PC-3 (cell line): ENCODE data around the gene GZMB. TPM values are rescaled to one million over a fixed set of nuclear protein-coding genes. Genes with fewer than 3 reads are reported as not detected.

Experiments used
- ATAC-seq: fragments of 200-7000 bp; cut with Tn5 transposase; 2 replicates; pipeline ENCODE4 v1.9.1; 2020; ENCODE audit warnings: mild to moderate bottlenecking, moderate library complexity
- BruUV-seq: library from RNA; stranded (reverse); fragments of 400-500 nt; replicated peaks from 2 replicates; lab custom pipeline; 2021; lab: Mats Ljungman, UMichigan
- CTCF ChIA-PET: fragments of 300-600 bp; sonication (Branson Sonifier 250); formaldehyde crosslinking; loops from one replicate; lab custom pipeline; 2022; ENCODE audit warnings: antibody characterized with exemption; lab: Charles Lee
- POLR2A ChIA-PET: fragments of 300-600 bp; sonication (Branson Sonifier 250); formaldehyde crosslinking; loops from one replicate; lab custom pipeline; 2022; ENCODE audit warnings: antibody characterized with exemption; ENCODE audit not compliant: unreplicated experiment; lab: Charles Lee
- DNase-seq: peaks from one replicate; pipeline ENCODE4 v3.0.0-alpha.2; 2015
- H2AFZ ChIP-seq: fragments of 300-600 bp; sonication (generic); 2 replicates; pipeline ENCODE4 v1.6.0; 2016; ENCODE audit warnings: antibody characterized with exemption, low read length
- H3F3A ChIP-seq: fragments of 300-600 bp; sonication (generic); one replicate; pipeline ENCODE4 v1.6.0; 2017; ENCODE audit warnings: antibody characterized with exemption, low read length, control low read depth, mild to moderate bottlenecking; ENCODE audit not compliant: unreplicated experiment
- H3K27ac ChIP-seq: fragments of 300-600 bp; sonication (generic); 2 replicates; pipeline ENCODE4 v1.5.1; 2016; ENCODE audit warnings: mild to moderate bottlenecking, low read length
- H3K27me3 ChIP-seq: fragments of 300-600 bp; sonication (generic); 2 replicates; pipeline ENCODE4 v1.6.1; 2016; ENCODE audit warnings: low read length, mixed read lengths
- H3K36me3 ChIP-seq: fragments of 300-600 bp; sonication (generic); 2 replicates; pipeline ENCODE4 v1.6.1; 2016; ENCODE audit warnings: low read depth, mixed run types, low read length, mixed read lengths
- H3K4me1 ChIP-seq: fragments of 300-600 bp; sonication (generic); 2 replicates; pipeline ENCODE4 v1.5.1; 2016; ENCODE audit warnings: low read length; ENCODE audit not compliant: insufficient read depth
- H3K4me2 ChIP-seq: fragments of 300-600 bp; sonication (generic); 2 replicates; pipeline ENCODE4 v1.6.0; 2016; ENCODE audit warnings: low read length
- H3K4me3 ChIP-seq: fragments of 300-600 bp; sonication (generic); 2 replicates; pipeline ENCODE4 v1.5.1; 2016; ENCODE audit warnings: mild to moderate bottlenecking, low read length, mixed read lengths
- H3K79me2 ChIP-seq: fragments of 300-600 bp; sonication (generic); 2 replicates; pipeline ENCODE4 v1.6.1; 2017; ENCODE audit warnings: low read length, mixed read lengths
- H3K9ac ChIP-seq: fragments of 300-600 bp; sonication (generic); 2 replicates; pipeline ENCODE4 v1.6.0; 2016; ENCODE audit warnings: mild to moderate bottlenecking, low read length
- H3K9me2 ChIP-seq: fragments of 300-600 bp; sonication (generic); replicated peaks from 2 replicates; pipeline ENCODE4 v1.6.1; 2016; ENCODE audit warnings: mixed run types, low read length, mixed read lengths
- H3K9me3 ChIP-seq: fragments of 300-600 bp; sonication (generic); 2 replicates; pipeline ENCODE4 v1.6.1; 2016; ENCODE audit warnings: low read length, mixed read lengths
- H4K20me1 ChIP-seq: fragments of 300-600 bp; sonication (generic); 2 replicates; pipeline ENCODE4 v1.6.1; 2016; ENCODE audit warnings: low read length, mixed read lengths
- EZH2 ChIP-seq: fragments of 300-600 bp; sonication (generic); IDR thresholded peaks from one replicate; pipeline ENCODE4 v1.6.1; 2017; ENCODE audit warnings: antibody characterized with exemption, mild to moderate bottlenecking, low read length; ENCODE audit not compliant: unreplicated experiment
- EZH2phosphoT487 ChIP-seq: fragments of 300-600 bp; sonication (generic); IDR thresholded peaks from 2 replicates; pipeline ENCODE4 v1.6.1; 2018; ENCODE audit warnings: mild to moderate bottlenecking, antibody characterized with exemption, low read length, borderline replicate concordance
- intact Hi-C: fragments of 100-400 bp; cut with micrococcal nuclease; formaldehyde crosslinking; loops from 2 replicates; pipeline ENCODE4 v1.9.0; 2023
- total RNA-seq: library from RNA; depleted of rRNA; stranded (reverse); fragments of >200 nt; gene quantifications from 2 replicates; pipeline ENCODE4 v1.2.3, GENCODE V29; 2014
- TF ChIP-seq, protein P1 (sequence below): fragments of 300-600 bp; sonication (generic); conservative IDR thresholded peaks from 2 replicates; pipeline ENCODE4 v1.5.1; 2017; ENCODE audit warnings: antibody characterized with exemption, low read depth, mild to moderate bottlenecking, low read length

GZMB gene
- total RNA-seq, 1 experiment from 2014 or later = not detected

DNA sequence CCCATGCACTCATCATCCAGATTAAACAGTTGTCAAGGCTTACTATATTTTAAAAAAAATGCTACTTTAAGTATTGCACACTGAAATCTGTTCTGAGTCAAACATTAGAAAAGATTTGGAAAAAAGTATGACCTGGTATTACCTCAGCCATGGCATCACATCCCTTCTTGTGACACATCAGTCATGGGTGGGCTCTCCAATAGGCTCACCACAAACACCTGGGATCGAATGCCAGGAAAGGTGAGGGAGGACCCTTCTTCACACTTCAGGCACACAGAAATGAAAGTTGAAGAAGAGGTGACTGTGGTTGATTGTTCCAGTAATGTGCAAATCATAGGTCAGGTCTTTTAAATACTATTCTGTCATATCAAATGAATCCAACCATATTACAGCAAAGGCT lies 36.6 kb upstream of the GZMB start:
- Histone ChIP-seq H3K79me2 (no peaks in the 10 kb centered on the region), H3K4me2 (no peak overlapping the region), H3K4me3 (no peak overlapping the region), H4K20me1 (no peaks in the 10 kb centered on the region), H3K27ac (no peak overlapping the region), H3K9me3 (no peaks in the 10 kb centered on the region), H3F3A (no peaks in the 10 kb centered on the region), H2AFZ (no peak overlapping the region), H3K4me1 (no peaks in the 10 kb centered on the region), H3K9me2 (no peaks in the 10 kb centered on the region), H3K27me3 (0 out of 2 replicates have a peak, but pooled peaks cover 4% of the 10 kb centered on the region), H3K36me3 (no peaks in the 10 kb centered on the region), H3K9ac (no peak overlapping the region)
- CTCF ChIA-PET = no interaction called here
- ATAC-seq (no peak), DNase-seq (no peak)
- BruUV-seq = no TSS peak
- intact Hi-C loops = no loop called here
- TF ChIP-seq EZH2phosphoT487 (no peak), EZH2 (no peak)
- TF ChIP-seq, protein P1, sequence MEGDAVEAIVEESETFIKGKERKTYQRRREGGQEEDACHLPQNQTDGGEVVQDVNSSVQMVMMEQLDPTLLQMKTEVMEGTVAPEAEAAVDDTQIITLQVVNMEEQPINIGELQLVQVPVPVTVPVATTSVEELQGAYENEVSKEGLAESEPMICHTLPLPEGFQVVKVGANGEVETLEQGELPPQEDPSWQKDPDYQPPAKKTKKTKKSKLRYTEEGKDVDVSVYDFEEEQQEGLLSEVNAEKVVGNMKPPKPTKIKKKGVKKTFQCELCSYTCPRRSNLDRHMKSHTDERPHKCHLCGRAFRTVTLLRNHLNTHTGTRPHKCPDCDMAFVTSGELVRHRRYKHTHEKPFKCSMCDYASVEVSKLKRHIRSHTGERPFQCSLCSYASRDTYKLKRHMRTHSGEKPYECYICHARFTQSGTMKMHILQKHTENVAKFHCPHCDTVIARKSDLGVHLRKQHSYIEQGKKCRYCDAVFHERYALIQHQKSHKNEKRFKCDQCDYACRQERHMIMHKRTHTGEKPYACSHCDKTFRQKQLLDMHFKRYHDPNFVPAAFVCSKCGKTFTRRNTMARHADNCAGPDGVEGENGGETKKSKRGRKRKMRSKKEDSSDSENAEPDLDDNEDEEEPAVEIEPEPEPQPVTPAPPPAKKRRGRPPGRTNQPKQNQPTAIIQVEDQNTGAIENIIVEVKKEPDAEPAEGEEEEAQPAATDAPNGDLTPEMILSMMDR = no peak
- POLR2A ChIA-PET = no interaction called here

DNA sequence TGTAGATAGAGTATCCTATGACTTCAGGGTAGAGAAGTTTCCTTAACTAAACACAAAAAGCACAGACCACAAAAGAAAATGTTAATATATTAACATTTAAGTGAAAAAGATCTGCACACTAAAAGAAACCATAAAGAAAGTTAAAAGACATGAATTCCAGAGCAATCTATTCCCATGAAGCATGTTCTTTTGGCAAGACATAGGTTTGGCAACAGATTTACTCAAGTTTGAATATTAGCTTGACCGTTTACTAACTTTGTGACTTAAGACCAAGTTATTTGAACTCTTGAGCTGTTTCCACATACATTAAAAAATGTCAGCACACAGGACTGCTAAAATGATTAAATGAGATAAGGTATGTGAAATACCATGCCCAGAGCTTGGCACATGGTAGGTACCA lies 35.7 kb upstream of the GZMB start:
- H3K36me3 ChIP-seq = no peaks in the 10 kb centered on the region
- no peaks in the 10 kb centered on the region for H3F3A ChIP-seq
- ATAC-seq (no peak), DNase-seq (no peak)
- no peak overlapping the region for H3K27ac ChIP-seq
- intact Hi-C loops = no loop called here
- BruUV-seq = no TSS peak
- no peaks in the 10 kb centered on the region for H3K4me1 ChIP-seq
- ChIA-PET CTCF (no interaction called here), POLR2A (no interaction called here)
- no peaks in the 10 kb centered on the region for H4K20me1 ChIP-seq
- no peaks in the 10 kb centered on the region for H3K9me3 ChIP-seq
- H3K79me2 ChIP-seq = no peaks in the 10 kb centered on the region
- H3K27me3 ChIP-seq = 0 out of 2 replicates have a peak, but pooled peaks cover 4% of the 10 kb centered on the region
- H3K4me3 ChIP-seq = no peak overlapping the region
- no peak overlapping the region for H3K4me2 ChIP-seq
- H2AFZ ChIP-seq = no peak overlapping the region
- H3K9me2 ChIP-seq = no peaks in the 10 kb centered on the region
- H3K9ac ChIP-seq = no peak overlapping the region
- TF ChIP-seq, protein P1 = no peak
- no peak for TF ChIP-seq EZH2
- TF ChIP-seq EZH2phosphoT487 = no peak

DNA sequence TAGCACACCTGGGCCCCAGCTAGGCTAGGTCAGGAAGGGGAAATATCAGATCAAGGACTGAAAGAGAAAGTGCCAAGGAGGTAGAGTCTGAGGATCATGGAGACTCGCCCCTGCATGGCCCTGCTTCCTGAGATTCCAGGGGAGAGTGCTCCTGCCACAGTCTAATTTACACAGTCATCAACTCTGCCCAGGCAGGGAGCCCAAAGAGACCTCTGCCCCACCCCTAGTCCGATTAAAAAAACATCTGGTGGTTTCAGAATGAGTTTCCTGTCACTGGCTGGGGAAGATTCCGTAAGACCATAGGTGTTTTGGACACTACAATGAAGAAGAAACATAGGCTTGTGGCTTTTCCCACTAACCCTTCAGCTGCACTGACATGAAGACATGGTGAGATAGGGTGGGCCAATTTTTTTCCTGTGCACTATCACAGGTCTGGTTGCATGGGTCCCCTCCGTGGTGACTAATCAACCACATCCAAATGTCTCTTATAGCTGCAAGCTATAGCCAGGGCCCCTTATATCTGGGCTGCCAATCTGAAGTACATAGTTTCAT lies 31.5 kb upstream of the GZMB start:
- no peaks in the 10 kb centered on the region for H3K79me2 ChIP-seq
- ChIA-PET POLR2A (no interaction called here), CTCF (no interaction called here)
- no peaks in the 10 kb centered on the region for H3K9me3 ChIP-seq
- H3K4me1 ChIP-seq = no peaks in the 10 kb centered on the region
- TF ChIP-seq, protein P1 = no peak
- no peak for TF ChIP-seq EZH2
- TF ChIP-seq EZH2phosphoT487 = no peak
- H3K4me2 ChIP-seq = no peak overlapping the region
- no TSS peak for BruUV-seq
- H3K9ac ChIP-seq = no peak overlapping the region
- H3K27me3 ChIP-seq = no peaks in the 10 kb centered on the region
- DNase-seq (no peak), ATAC-seq (no peak)
- H3K27ac ChIP-seq = no peak overlapping the region
- H3F3A ChIP-seq = no peaks in the 10 kb centered on the region
- no peaks in the 10 kb centered on the region for H3K36me3 ChIP-seq
- no peak overlapping the region for H3K4me3 ChIP-seq
- no peak overlapping the region for H2AFZ ChIP-seq
- intact Hi-C loops = no loop called here
- H4K20me1 ChIP-seq = no peaks in the 10 kb centered on the region
- no peaks in the 10 kb centered on the region for H3K9me2 ChIP-seq
